Left lobe of liver (tissue), 2 donors: Measurements from ENCODE around the gene TLR4. TPM values are rescaled to one million over a fixed set of nuclear protein-coding genes. Genes with fewer than 3 reads are reported as not detected.

Experiments used
- ATAC-seq: fragments of 200-7000 bp; cut with Tn5 transposase; one replicate; pipeline ENCODE4 v1.9.1; 2020; ENCODE audit warnings: mild to moderate bottlenecking, moderate library complexity
- DNase-seq: peaks from one replicate; pipeline ENCODE4 v3.0.0-alpha.2; 2020; ENCODE audit warnings: low spot score
- total RNA-seq: library from RNA; stranded (reverse); gene quantifications from one replicate; pipeline ENCODE4 v1.2.1, GENCODE V29; 2021
- donor health status: DM: no; HTN: no; CAD: no; lungs with moderate emphysema.
- donor health status: DM: no; HTN: yes; CAD: no.

Gene TLR4
- total RNA-seq, 1 donor from 2014 or later: 5.3 TPM

GRCh38 chr9:117709936-117710335, 5.7 kb downstream of the TLR4 start:
- no peak for ATAC-seq
- no peak for DNase-seq

- ATAC-seq (peak; percentile 88), DNase-seq (no peak)
These were observed 10.1 kb downstream of the TLR4 start for GRCh38 chr9:117714282-117714681.

- no peak for ATAC-seq
- no peak for DNase-seq
These were observed 11.3 kb downstream of the TLR4 start for GRCh38 chr9:117715411-117715989.

- no peak for ATAC-seq
- no peak for DNase-seq
These were observed 13.9 kb downstream of the TLR4 start for GRCh38 chr9:117718085-117718484.

- ATAC-seq (no peak), DNase-seq (no peak)
These were observed 14.5 kb downstream of the TLR4 start for GRCh38 chr9:117718701-117719100.

- DNase-seq (no peak), ATAC-seq (no peak)
These were observed 15.1 kb downstream of the TLR4 start for GRCh38 chr9:117719161-117719920.

- ATAC-seq (no peak), DNase-seq (no peak)
These were observed 15.9 kb downstream of the TLR4 start for GRCh38 chr9:117720066-117720465.

GRCh38 chr9:117720555-117720954, 16.4 kb downstream of the TLR4 start:
- DNase-seq (peak; percentile 66), ATAC-seq (peak; percentile 84)

- DNase-seq (no peak), ATAC-seq (peak; percentile 65)
These were observed 16.8 kb downstream of the TLR4 start for GRCh38 chr9:117720987-117721386.

GRCh38 chr9:117722108-117722761, 18.0 kb downstream of the TLR4 start:
- DNase-seq (no peak), ATAC-seq (no peak)

GRCh38 chr9:117723986-117724625, 19.9 kb downstream of the TLR4 start:
- ATAC-seq (no peak), DNase-seq (no peak)

- ATAC-seq (peak; percentile 35), DNase-seq (no peak)
These were observed 21.3 kb downstream of the TLR4 start for GRCh38 chr9:117725426-117725887.

GRCh38 chr9:117729375-117729774, 25.2 kb downstream of the TLR4 start:
- no peak for DNase-seq

GRCh38 chr9:117732494-117732893, 28.3 kb downstream of the TLR4 start:
- no peak for DNase-seq
- no peak for ATAC-seq

More at GRCh38 chr9:117729375-117729774, 25.2 kb downstream of the TLR4 start:
- ATAC-seq: no peak

GRCh38 chr9:117733465-117733864, 29.3 kb downstream of the TLR4 start:
- no peak for DNase-seq
- ATAC-seq: no peak

- DNase-seq (no peak), ATAC-seq (no peak)
These were observed 29.9 kb downstream of the TLR4 start for GRCh38 chr9:117734082-117734481.

GRCh38 chr9:117734523-117735314, 30.5 kb downstream of the TLR4 start:
- DNase-seq: no peak
- peak; percentile 19 for ATAC-seq

GRCh38 chr9:117737721-117738226, 33.6 kb downstream of the TLR4 start:
- DNase-seq: no peak
- no peak for ATAC-seq

- ATAC-seq (no peak), DNase-seq (no peak)
These were observed 35.0 kb downstream of the TLR4 start for GRCh38 chr9:117739206-117739605.

- DNase-seq: no peak
- ATAC-seq: no peak
These were observed 35.6 kb downstream of the TLR4 start for GRCh38 chr9:117739624-117740347.
